Spleen (tissue), 7 donors: ENCODE data around the gene ETNK2.

Experiments used
- CTCF ChIP-seq, 11 experiments: fragments of 200-600 bp in 7 of 11; fragments of 450-650 bp in 4 of 11; sonication (generic) in 4 of 11; IDR thresholded peaks in 8 of 11; conservative IDR thresholded peaks in 3 of 11; 1 replicate in 7 of 11; 2 replicates in 4 of 11; pipeline versions ENCODE4 v1.4.0 to v1.8.0; 2016 to 2021; ENCODE audit warnings: antibody characterized with exemption in 11 of 11, inconsistent platforms in 4 of 11, mild to moderate bottlenecking in 1 of 11
- POLR2A ChIP-seq, 3 donors: fragments of 450-650 bp; IDR thresholded peaks; one replicate each; pipeline ENCODE4 v1.5.1; 2017; ENCODE audit warnings: antibody characterized with exemption in 3 of 3, mild to moderate bottlenecking in 1 of 3
- POLR2AphosphoS5 ChIP-seq, 3 donors: sonication (generic); formaldehyde crosslinking; IDR thresholded peaks; one replicate each; pipeline ENCODE4 v1.5.1; 2017; ENCODE audit warnings: antibody characterized with exemption in 3 of 3
- donor health status: DM: no; HTN: no; CAD: no; lungs with moderate emphysema.
- donor health status: DM: no; HTN: no; CAD: no.
- donor health status: DM: no; HTN: no; CAD: no.

GRCh38 chr1:204093421-204093717 lies 58.5 kb downstream of the ETNK2 start:
- TF ChIP-seq CTCF (IDR thresholded peaks at IDR 0.05 in 8 of 11, conservative IDR thresholded peaks at IDR 0.05 in 3 of 11) (no peak), POLR2A (IDR thresholded peaks at IDR 0.05) (no peak), POLR2AphosphoS5 (IDR thresholded peaks at IDR 0.05) (peak; percentile 24 to 39 (median 36))
